H9 (cell line): ENCODE results near the gene LRRC41. TPM values are rescaled to one million over a fixed set of nuclear protein-coding genes. Genes with fewer than 3 reads are reported as not detected.
A peak's percentile ranks its signal among the peaks of the same experiment; 100 is the strongest.

Experiments
- DNase-seq: peaks from one replicate; pipeline ENCODE4 v3.0.0-alpha.2; 2017
- H2AFZ ChIP-seq: one replicate; pipeline ENCODE4 v1.6.1; 2013; ENCODE audit warnings: mild to moderate bottlenecking, low read length, control low read depth, moderate library complexity
- H2AK5ac ChIP-seq: 2 replicates; pipeline ENCODE4 v1.6.1; 2013; ENCODE audit warnings: low read length, control low read depth, mixed read lengths; ENCODE audit not compliant: insufficient read length
- H2BK120ac ChIP-seq: one replicate; pipeline ENCODE4 v1.6.1; 2013; ENCODE audit warnings: low read depth, mild to moderate bottlenecking, low read length, control low read depth, inconsistent platforms; ENCODE audit not compliant: poor library complexity, severe bottlenecking
- H2BK12ac ChIP-seq: 2 replicates; pipeline ENCODE4 v1.6.1; 2013; ENCODE audit warnings: low read length, control low read depth, mixed read lengths, low read depth; ENCODE audit not compliant: insufficient read length
- H2BK15ac ChIP-seq: 2 replicates; pipeline ENCODE4 v1.6.1; 2013; ENCODE audit warnings: low read depth, low read length, control low read depth
- H2BK20ac ChIP-seq: one replicate; pipeline ENCODE4 v1.6.1; 2013; ENCODE audit warnings: low read depth, mild to moderate bottlenecking, low read length, control low read depth, inconsistent platforms; ENCODE audit not compliant: poor library complexity, severe bottlenecking
- H2BK5ac ChIP-seq: 2 replicates; pipeline ENCODE4 v1.6.1; 2013; ENCODE audit warnings: low read length, control low read depth, mixed read lengths; ENCODE audit not compliant: insufficient read length
- H3K14ac ChIP-seq: 2 replicates; pipeline ENCODE4 v1.6.1; 2013; ENCODE audit warnings: low read length, control low read depth; ENCODE audit not compliant: insufficient read depth
- H3K18ac ChIP-seq: 2 replicates; pipeline ENCODE4 v1.6.1; 2013; ENCODE audit warnings: low read depth, mild to moderate bottlenecking, mixed read lengths, low read length, control low read depth; ENCODE audit not compliant: insufficient read length
- H3K23ac ChIP-seq: 2 replicates; pipeline ENCODE4 v1.6.1; 2013; ENCODE audit warnings: low read length, control low read depth, mixed read lengths, low read depth; ENCODE audit not compliant: insufficient read length
- H3K23me2 ChIP-seq: 2 replicates; pipeline ENCODE4 v1.6.1; 2013; ENCODE audit warnings: low read depth, mild to moderate bottlenecking, mixed read lengths, low read length, control low read depth; ENCODE audit not compliant: insufficient read length, poor library complexity, severe bottlenecking
- H3K27ac ChIP-seq: 2 replicates; pipeline ENCODE4 v1.5.1; 2013; ENCODE audit warnings: low read length, control low read depth, mixed read lengths, low read depth; ENCODE audit not compliant: insufficient read length
- H3K27me3 ChIP-seq: 2 replicates; pipeline ENCODE4 v1.6.1; 2013; ENCODE audit warnings: low read length, control low read depth, inconsistent platforms; ENCODE audit not compliant: insufficient read depth
- H3K4ac ChIP-seq: 2 replicates; pipeline ENCODE4 v1.6.1; 2013; ENCODE audit warnings: low read depth, mild to moderate bottlenecking, control low read depth, inconsistent platforms, low read length, moderate library complexity
- H3K4me1 ChIP-seq: 2 replicates; pipeline ENCODE4 v1.6.1; 2013; ENCODE audit warnings: low read length, control low read depth, inconsistent platforms; ENCODE audit not compliant: insufficient read depth
- H3K4me2 ChIP-seq: 2 replicates; pipeline ENCODE4 v1.6.1; 2013; ENCODE audit warnings: low read length, control low read depth, mixed read lengths; ENCODE audit not compliant: insufficient read length, insufficient read depth
- H3K56ac ChIP-seq: 2 replicates; pipeline ENCODE4 v1.6.1; 2013; ENCODE audit warnings: low read depth, mild to moderate bottlenecking, mixed read lengths, low read length, control low read depth; ENCODE audit not compliant: insufficient read length
- H3K79me1 ChIP-seq: 2 replicates; pipeline ENCODE4 v1.6.1; 2013; ENCODE audit warnings: low read depth, mild to moderate bottlenecking, moderate library complexity, low read length, control low read depth, inconsistent platforms; ENCODE audit not compliant: insufficient read depth, poor library complexity, severe bottlenecking
- H3K79me2 ChIP-seq: 2 replicates; pipeline ENCODE4 v1.6.1; 2013; ENCODE audit warnings: low read length, control low read depth, inconsistent platforms; ENCODE audit not compliant: insufficient read depth
- H3K9ac ChIP-seq: 2 replicates; pipeline ENCODE4 v1.6.1; 2013; ENCODE audit warnings: low read length, control low read depth, mixed read lengths; ENCODE audit not compliant: insufficient read length; ENCODE audit errors: extremely low read depth
- H3K9me3 ChIP-seq: one replicate; pipeline ENCODE4 v1.6.1; 2013; ENCODE audit warnings: low read depth, low read length, inconsistent platforms; ENCODE audit not compliant: control insufficient read depth
- H3T11ph ChIP-seq: one replicate; pipeline ENCODE4 v1.6.1; 2013; ENCODE audit warnings: mild to moderate bottlenecking, low read length, control low read depth, inconsistent platforms
- H4K20me1 ChIP-seq: one replicate; pipeline ENCODE4 v1.6.1; 2013; ENCODE audit not compliant: control insufficient read depth, insufficient read length, insufficient read depth
- H4K5ac ChIP-seq: 2 replicates; pipeline ENCODE4 v1.6.1; 2013; ENCODE audit warnings: low read depth, mild to moderate bottlenecking, mixed read lengths, low read length, control low read depth; ENCODE audit not compliant: insufficient read length
- H4K8ac ChIP-seq: replicated peaks from 2 replicates; pipeline ENCODE4 v1.6.1; 2013; ENCODE audit warnings: low read length, control low read depth, mixed read lengths, low read depth; ENCODE audit not compliant: insufficient read length
- H4K91ac ChIP-seq: 2 replicates; pipeline ENCODE4 v1.6.1; 2013; ENCODE audit warnings: low read depth, mild to moderate bottlenecking, moderate library complexity, mixed read lengths, low read length, control low read depth; ENCODE audit not compliant: insufficient read length
- H3K27ac Mint-ChIP-seq, 3 experiments: 2 replicates in 2 of 3; 3 replicates in 1 of 3; pipeline ENCODE4 v1.8.0; 2020 to 2021; ENCODE audit warnings: mixed read lengths in 3 of 3, mild to moderate bottlenecking in 1 of 3, moderate library complexity in 1 of 3
- H3K27me3 Mint-ChIP-seq: 2 replicates; pipeline ENCODE4 v1.8.0; 2021; ENCODE audit warnings: low read depth, mild to moderate bottlenecking, moderate library complexity, mixed read lengths
- H3K36me3 Mint-ChIP-seq, 3 experiments: 2 replicates in 2 of 3; 3 replicates in 1 of 3; pipeline ENCODE4 v1.8.0; 2020 to 2021; ENCODE audit warnings: low read depth in 3 of 3, mixed read lengths in 3 of 3; ENCODE audit not compliant: insufficient read depth in 1 of 3
- H3K4me1 Mint-ChIP-seq, 2 experiments: 2 replicates each; pipeline ENCODE4 v1.8.0; 2020; ENCODE audit warnings: mixed read lengths in 2 of 2
- H3K4me3 Mint-ChIP-seq, 2 experiments: 2 replicates in 1 of 2; 3 replicates in 1 of 2; pipeline ENCODE4 v1.8.0; 2020 to 2021; ENCODE audit warnings: mild to moderate bottlenecking in 2 of 2, mixed read lengths in 2 of 2, moderate library complexity in 1 of 2
- H3K9me3 Mint-ChIP-seq, 2 experiments: 2 replicates in 1 of 2; 3 replicates in 1 of 2; pipeline ENCODE4 v1.8.0; 2020; ENCODE audit warnings: mild to moderate bottlenecking in 2 of 2, mixed read lengths in 2 of 2, moderate library complexity in 1 of 2
- WGBS: extraction: QIAGEN DNeasy Blood & Tissue Kit; methylation state at CpG from one replicate; pipeline ENCODE4 v1.1.7; 2013; ENCODE audit warnings: missing lambda C conversion rate, low lambda C conversion rate, mixed read lengths; ENCODE audit not compliant: insufficient read length; ENCODE audit errors: extremely low coverage; 5-methylcytosine and 5-hydroxymethylcytosine counted together
- total RNA-seq: library from RNA; stranded (reverse); gene quantifications from 2 replicates; pipeline ENCODE4 v1.2.1, GENCODE V29; 2021
- TF ChIP-seq, protein P1 (sequence below): fragments of 200-600 bp; sonication (generic); conservative IDR thresholded peaks from 3 replicates; pipeline ENCODE4 v1.8.0; 2021; ENCODE audit warnings: antibody characterized with exemption, mild to moderate bottlenecking

Gene LRRC41
- total RNA-seq, 1 experiment from 2014 or later = 62.6 TPM

DNA sequence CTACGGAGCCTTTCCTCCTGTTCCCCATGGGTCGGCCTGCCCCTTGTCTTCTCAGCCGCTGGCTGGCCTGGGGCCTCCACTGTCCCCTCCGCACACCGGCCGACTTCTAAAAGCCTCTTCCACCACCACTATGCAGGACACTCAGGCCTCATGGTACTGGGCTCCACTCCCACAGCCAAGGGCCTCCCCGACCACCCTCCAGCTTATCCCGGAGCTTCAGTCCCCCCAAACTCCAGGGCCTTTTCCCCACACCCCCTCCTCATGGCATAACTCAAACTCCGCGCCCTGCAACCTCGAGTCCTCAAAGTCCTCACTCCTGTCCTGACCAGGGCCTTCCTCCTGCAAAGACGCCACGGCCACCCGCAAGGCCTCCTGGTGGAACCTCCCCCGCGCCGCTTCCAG is 2.0 kb downstream of the LRRC41 start:
- H2BK5ac ChIP-seq = no peak overlapping the region
- H3K4ac ChIP-seq = no peak overlapping the region; the same call in 1 of the 2 replicates
- peaks cover 13% of the 10 kb centered on the region for H3K23me2 ChIP-seq
- H2BK15ac ChIP-seq = no peak overlapping the region
- no peak overlapping the region for H3K23ac ChIP-seq
- no peak overlapping the region for H3K56ac ChIP-seq
- H3K4me2 ChIP-seq = peak overlapping the region; percentile 61
- WGBS = no CpG with 5 or more reads among the region's 17 CpGs
- no peak overlapping the region for H2BK20ac ChIP-seq
- H3K4me1 ChIP-seq = no peaks in the 10 kb centered on the region; the same call in 1 of the 2 replicates
- no peak overlapping the region for H3K27ac ChIP-seq
- H4K20me1 ChIP-seq = no peaks in the 10 kb centered on the region
- peak overlapping the region; percentile 79 for H3K18ac ChIP-seq
- peaks cover 4% of the 10 kb centered on the region for H3K79me1 ChIP-seq
- H2AFZ ChIP-seq = no peak overlapping the region
- no peaks in the 10 kb centered on the region for H3K27me3 ChIP-seq
- H3T11ph ChIP-seq = no peak overlapping the region
- H3K79me2 ChIP-seq = peaks cover 33% of the 10 kb centered on the region; the same call in 1 of the 2 replicates
- Mint-ChIP-seq H3K4me3 (peak overlapping the region; percentile 100), H3K9me3 (peaks cover 0 to 3% of the 10 kb centered on the region in 2 experiments; a peak in 1 of 5 replicates), H3K27ac (peak overlapping the region; percentile 66 to 97 (median 80)), H3K36me3 (peaks cover 29 to 38% (median 32%) of the 10 kb centered on the region in 3 experiments), H3K4me1 (peaks cover 31 to 47% of the 10 kb centered on the region in 2 experiments), H3K27me3 (no peaks in the 10 kb centered on the region; the same call in 1 of the 2 replicates)
- no peak for DNase-seq
- H2AK5ac ChIP-seq = no peak overlapping the region
- no peak overlapping the region for H2BK120ac ChIP-seq
- H3K9me3 ChIP-seq = no peaks in the 10 kb centered on the region
- TF ChIP-seq, protein P1, sequence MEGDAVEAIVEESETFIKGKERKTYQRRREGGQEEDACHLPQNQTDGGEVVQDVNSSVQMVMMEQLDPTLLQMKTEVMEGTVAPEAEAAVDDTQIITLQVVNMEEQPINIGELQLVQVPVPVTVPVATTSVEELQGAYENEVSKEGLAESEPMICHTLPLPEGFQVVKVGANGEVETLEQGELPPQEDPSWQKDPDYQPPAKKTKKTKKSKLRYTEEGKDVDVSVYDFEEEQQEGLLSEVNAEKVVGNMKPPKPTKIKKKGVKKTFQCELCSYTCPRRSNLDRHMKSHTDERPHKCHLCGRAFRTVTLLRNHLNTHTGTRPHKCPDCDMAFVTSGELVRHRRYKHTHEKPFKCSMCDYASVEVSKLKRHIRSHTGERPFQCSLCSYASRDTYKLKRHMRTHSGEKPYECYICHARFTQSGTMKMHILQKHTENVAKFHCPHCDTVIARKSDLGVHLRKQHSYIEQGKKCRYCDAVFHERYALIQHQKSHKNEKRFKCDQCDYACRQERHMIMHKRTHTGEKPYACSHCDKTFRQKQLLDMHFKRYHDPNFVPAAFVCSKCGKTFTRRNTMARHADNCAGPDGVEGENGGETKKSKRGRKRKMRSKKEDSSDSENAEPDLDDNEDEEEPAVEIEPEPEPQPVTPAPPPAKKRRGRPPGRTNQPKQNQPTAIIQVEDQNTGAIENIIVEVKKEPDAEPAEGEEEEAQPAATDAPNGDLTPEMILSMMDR = no peak
- H3K14ac ChIP-seq = peak overlapping the region; percentile 32; the same call in 1 of the 2 replicates
- H4K8ac ChIP-seq = no peak overlapping the region
- H2BK12ac ChIP-seq = no peak overlapping the region
- no peak overlapping the region for H4K91ac ChIP-seq
- H4K5ac ChIP-seq = no peak overlapping the region
- H3K9ac ChIP-seq = peak overlapping the region; percentile 39
